ENCODE measurements around the gene FAM53B.

FAM53B gene

GRCh38 chr10:124741922-124742412 lies 2.2 kb downstream of the FAM53B start:
- no peak for DNase-seq

- DNase-seq, result peak; percentile 55
These were observed 2.8 kb downstream of the FAM53B start for GRCh38 chr10:124741281-124741921.

- no peak for DNase-seq
These were observed 3.6 kb downstream of the FAM53B start for GRCh38 chr10:124740369-124741280.

GRCh38 chr10:124739986-124740368 lies 4.2 kb downstream of the FAM53B start:
- no peak for DNase-seq

GRCh38 chr10:124739119-124739921 lies 4.9 kb downstream of the FAM53B start:
- DNase-seq, result no peak

GRCh38 chr10:124738441-124738840 lies 5.7 kb downstream of the FAM53B start:
- no peak for DNase-seq

GRCh38 chr10:124737708-124738107 lies 6.5 kb downstream of the FAM53B start:
- no peak for DNase-seq

- no peak for DNase-seq
These were observed 7.0 kb downstream of the FAM53B start for GRCh38 chr10:124737221-124737620.

GRCh38 chr10:124736491-124737136 lies 7.6 kb downstream of the FAM53B start:
- DNase-seq, result no peak

- DNase-seq, result no peak
These were observed 8.5 kb downstream of the FAM53B start for GRCh38 chr10:124735491-124736286.

GRCh38 chr10:124734311-124735166 lies 9.6 kb downstream of the FAM53B start:
- no peak for DNase-seq

- DNase-seq, result no peak
These were observed 10.5 kb downstream of the FAM53B start for GRCh38 chr10:124733571-124734245.

GRCh38 chr10:124732931-124733570 lies 11.1 kb downstream of the FAM53B start:
- no peak for DNase-seq

- no peak for DNase-seq
These were observed 12.6 kb downstream of the FAM53B start for GRCh38 chr10:124731551-124731950.

- DNase-seq, result no peak
These were observed 13.4 kb downstream of the FAM53B start for GRCh38 chr10:124730790-124731189.

GRCh38 chr10:124728830-124729661 lies 15.1 kb downstream of the FAM53B start:
- no peak for DNase-seq

- no peak for DNase-seq
These were observed 15.9 kb downstream of the FAM53B start for GRCh38 chr10:124728071-124728829.
